GM19035 (cell line): Measurements from ENCODE around the gene PER2.

Experiments
- ATAC-seq: cut with Tn5 transposase; IDR thresholded peaks from one replicate; pipeline ENCODE4 v1.9.1; 2021; ENCODE audit not compliant: unreplicated experiment

PER2 gene

DNA sequence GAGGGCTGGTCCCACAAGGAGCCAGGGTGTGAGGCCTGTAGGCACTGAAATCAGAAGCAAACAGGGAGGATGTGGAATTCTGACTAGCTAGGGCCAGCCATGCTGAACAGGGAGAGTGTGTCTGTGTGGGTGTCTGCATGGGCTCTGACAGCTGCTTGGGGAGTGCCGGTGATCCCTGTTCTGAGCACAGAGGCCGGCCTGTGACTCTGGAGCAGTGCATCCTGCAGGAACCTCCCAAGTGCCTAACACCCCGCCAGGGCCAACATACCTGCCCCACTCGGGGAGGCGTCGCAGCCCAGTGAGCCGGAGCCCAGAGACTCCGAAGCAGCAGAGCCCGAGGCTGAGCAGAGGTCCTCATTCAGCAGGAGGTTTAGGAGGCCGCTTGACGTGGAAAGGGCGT is 37.1 kb downstream of the PER2 start:
- ATAC-seq: no peak

DNA sequence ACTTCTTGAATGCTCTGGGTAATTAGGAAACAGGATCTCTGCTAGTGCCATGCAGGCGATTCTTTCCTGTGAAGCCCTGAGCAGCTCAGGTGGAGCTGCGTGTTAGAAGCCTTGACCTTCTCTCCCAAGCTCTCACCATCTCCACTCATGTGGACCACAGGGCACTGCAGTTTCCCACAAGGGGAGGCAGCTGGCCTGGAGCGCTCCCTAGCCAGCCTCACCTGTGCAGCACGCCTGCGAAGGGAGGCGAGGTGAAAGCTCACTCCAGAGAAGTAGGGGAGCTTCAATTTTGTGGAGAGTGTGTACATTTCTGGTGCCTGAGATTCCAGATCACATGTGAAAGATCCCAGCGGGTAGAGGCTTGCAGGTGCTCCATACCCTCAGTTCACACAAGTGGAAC is 37.5 kb downstream of the PER2 start:
- ATAC-seq: no peak

DNA sequence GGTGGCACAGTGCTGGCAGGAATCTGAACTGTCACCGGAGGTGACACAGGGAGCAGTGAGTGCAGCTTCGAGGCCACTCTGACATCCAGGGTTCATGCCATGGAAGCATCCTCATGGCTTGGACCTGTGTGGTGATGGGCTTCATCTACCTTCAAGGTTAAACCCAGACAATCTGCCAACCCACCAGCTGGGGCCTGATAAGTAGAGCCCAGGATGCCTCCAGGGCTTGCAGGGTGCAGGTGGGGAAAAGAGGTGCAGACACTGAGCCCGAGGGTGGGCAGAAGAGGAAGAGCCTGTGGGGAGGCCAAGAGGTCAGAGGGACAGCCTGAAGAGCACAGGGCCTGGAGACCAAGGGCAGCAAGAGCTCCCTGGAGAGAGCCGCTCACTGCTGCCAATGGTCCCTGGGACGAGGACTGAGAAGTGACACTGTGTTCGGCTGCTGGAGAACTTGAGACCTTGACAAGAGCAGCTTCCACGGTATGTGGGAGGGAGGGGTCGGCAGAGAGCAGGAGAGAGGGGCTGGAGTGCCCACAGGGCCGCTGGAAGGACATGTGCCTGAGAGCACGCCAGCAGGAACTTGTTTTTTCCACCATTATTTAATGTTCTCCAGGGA is 40.5 kb downstream of the PER2 start:
- no peak for ATAC-seq

DNA sequence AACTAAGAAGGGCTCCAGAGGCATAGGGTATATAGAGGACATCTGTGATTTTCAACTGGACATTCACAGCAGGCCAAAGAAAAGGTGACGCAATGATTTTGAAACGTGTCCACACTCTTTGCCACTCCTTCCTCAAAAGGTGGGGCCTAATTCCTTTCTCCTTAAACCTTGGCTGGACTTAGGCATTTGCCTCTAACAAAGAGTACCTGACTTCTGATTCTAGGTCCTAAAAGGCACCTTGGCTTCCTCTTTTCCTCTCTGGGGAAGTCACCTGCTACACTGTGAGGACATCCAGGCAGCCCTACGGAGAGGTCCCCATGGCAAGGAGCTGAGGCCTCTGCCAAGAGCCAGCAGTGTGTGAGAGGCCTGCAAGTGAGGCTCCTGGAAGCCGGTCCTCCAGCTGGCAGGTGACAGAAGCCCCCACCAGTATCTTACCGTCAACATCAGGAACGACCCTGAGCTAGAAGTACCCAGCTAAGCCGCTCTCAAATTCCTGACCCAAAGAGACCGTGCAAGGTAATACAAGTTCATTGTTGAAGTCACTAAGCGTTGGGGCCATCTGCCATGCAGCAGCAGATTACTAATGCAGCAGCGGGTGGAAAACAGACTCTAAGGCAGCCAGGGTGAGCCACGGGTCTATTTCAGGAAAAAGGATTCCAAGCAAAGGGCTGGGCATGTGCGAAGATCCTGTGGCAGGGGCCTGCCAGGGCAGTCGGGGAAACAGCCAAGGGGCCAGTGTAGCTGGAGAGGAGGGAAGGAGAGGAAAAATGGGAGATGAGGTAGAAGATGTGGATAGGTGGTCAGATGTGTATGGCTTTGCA is 41.2 kb downstream of the PER2 start:
- no peak for ATAC-seq

DNA sequence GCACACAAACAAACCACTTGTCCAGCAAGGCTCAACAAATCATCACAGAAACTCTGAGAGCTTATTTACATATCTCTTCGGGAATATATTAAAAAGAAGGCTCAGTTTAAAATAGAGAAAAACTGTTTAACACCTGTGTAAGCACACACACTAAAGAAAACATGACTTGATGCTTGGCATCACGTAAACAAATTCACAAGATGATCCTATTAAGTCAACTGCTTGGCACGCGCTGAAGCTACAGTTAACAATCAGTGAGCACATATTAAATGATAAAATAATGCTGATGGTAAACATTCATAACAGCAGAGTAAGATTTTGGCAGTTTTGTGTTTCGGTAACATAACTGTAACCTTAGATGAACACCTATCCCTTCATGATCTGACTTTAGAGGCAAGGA is 44.3 kb downstream of the PER2 start:
- no peak for ATAC-seq

DNA sequence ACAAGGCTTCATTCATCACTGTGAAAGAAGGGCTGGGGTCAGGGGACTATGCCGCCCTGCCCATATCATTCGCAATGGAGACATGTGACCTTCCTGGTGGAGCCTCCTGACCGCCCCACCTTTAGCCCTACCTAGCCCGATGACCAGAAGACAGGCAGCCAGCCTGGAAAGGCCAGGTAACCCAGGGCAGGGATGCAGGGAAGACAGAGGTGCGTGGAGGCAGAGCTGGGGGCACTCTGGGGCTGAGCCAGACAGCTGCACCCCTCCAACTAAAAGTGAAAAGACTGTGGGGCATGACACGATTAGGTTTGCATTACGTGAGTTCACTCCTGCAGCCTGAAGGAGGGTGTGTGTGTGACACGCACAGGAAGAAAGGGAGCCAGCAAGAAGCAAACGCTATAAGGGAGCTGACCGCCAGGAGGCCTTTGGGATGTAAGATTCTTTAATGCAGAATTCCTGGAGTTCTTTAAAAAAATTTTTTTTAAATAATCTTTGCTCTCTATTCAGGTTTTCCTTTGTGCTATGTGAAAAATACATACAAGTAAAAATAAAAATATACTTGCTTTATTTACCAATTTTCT is 44.8 kb downstream of the PER2 start:
- ATAC-seq: no peak

DNA sequence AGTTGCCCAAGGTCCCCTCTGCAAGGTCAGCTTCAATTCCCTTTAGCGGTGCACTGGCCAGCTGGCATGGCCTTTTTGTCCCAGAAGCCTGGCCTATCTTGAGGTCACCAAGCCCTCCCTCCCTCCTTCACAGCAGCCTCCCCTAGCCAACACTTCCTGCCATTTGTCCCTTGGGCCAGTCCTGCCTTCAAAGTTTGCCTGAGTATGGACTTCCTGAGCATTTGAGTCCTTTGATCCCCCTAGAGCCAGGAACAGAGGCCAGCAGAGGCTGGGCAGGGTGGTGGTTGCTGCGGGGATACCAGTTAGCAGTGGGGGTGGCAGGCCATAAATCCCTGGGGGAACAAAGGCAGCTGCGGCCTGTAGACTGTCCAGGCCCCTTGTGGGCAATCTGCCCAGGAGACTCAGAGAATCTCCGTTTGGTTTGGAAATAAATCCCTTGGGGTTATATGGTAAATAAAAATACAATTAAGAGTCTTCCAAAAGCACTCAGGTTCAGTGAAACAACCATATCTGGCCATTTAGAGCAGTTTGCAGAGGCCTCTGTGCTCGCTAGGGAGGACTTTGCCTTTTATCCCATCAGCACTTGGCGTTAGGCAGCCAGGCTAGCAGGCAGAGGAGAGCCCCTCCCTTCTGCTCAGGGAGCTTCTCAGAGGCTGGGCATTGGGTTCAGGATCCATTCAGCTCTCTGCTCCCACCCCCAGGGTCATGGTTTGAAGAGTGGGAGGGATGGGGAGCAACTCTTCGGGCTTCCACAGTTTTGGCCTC is 45.5 kb downstream of the PER2 start:
- no peak for ATAC-seq

DNA sequence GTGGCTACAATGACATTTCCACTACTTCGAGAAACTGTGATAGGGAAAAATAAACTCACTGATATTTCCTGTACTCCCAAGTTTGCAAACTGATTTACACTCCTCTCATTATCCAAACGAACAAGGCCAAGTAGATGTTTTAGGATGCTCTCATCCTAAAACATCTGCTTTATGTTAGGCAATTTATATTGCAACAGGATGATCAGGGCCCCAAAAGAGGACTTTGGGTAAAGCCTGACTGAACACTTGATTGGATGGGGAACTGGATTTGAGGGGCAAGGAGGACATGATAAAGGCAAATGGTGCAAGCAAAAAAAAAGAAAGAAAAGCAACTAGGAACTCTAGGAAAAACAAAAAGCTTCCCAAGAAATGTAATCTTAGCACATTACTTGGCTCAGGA is 46.4 kb downstream of the PER2 start:
- no peak for ATAC-seq

DNA sequence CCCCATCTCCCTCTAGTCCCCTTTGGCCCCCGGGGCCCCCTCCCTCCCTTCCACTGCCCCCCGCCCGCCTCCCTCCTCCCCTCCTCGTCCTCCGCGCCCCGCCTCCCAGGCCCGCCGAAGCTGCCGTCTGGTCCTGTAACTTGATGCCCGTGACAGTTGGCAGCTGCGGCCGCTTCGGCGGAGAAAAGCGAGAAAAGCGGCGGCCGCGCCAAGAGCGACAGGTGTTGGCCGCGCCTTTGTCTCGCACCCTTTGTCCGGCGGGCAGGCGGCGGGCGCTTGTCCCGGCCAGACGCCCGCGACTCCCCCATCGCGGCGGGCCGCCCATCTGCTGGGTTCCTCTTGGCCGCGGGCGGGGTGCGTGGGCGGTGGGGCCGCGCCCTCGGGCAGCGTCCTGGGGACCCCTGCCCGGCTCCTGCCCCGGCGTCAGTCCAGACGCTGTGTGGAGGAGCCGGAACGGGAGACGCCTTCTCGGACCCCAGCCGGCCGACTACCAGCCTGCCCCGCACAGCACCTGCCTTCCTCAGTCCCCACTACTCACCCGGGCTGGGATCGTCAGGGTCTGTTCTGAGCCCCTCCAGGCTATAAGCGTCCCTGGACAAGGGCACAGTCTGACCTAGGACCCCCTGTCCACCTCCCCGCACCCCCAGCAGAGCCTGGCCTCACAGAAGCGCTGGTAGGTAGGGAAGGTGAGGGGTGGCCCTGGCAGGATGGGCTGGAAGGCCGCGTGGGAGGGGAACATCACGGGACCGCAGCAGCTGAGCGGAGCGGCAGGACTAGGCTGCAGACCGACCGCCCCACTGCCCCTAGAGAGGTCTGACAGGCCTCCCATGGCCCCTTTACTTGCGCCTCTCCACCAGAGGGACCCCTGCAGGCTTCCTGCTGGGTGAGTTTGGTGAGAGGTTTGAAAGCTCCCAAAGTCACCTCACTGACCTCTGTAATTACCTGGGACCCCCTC is 47.4 kb downstream of the PER2 start:
- no peak for ATAC-seq

DNA sequence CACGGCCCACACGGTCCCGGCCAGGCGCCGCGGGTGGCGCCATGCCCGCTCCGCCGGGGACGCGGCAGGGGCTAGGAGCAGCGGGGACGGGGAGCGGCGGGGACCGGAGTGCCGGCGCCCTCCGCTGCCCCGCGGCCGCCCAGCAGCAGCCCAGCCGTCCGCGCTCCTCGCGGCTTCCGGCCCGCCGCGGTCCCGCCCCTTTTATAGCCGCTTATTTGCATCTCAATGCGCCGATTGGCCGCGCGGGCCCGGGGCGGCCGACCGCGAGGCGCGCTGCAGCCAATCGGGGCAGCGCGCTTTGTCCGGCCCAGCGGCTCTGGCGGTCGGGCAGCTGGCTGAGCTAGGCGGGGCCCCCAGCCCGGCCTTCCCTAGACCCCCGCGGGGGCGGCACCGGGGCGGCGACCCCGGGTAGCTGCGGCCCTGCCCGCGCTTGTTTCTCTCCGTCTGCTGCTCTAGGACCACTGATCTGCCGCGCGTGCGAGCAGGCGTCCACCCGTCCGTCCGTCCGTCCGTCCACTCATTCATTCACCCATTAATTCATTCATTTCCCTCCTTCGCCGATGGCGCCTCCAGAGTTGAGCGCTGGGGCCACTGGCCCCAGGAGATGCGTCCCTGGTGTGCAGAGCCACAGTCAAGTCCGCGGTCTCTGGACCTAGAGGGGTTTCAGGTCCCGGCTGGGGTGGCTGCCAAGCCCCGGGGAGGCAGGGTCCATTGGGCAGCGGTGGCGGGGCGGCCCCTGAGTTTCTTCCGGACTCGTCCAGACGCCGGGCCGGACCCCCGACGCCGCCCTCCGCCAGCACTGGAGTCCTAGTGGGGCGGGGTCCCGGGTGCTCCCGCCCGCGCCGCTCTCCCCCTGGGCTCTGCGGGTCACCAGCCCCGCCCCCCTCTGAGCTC is 48.3 kb downstream of the PER2 start, which contains the start of gene HES6:
Gene HES6 (minus strand): TSS at position 176 of the 894 bp plus-strand sequence. CDS start 133 bp downstream, at position 43.
- peak; percentile 87 for ATAC-seq

DNA sequence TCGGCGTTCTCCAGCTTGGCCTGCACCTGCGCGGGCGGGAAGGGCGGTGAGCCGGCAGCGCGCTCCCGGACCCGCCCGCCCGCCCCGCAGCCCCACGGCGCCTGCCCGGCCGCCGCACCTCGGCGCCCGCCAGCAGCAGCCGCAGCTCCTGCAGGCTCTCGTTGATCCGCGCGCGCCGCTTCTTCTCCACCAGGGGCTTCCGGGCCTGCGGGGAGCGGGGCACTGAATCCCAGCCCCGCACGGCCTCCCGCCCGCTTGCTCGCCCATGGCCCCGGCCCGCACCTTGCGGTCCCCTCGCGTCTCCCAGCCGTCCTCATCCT is 48.9 kb downstream of the PER2 start:
- peak; percentile 16 for ATAC-seq

DNA sequence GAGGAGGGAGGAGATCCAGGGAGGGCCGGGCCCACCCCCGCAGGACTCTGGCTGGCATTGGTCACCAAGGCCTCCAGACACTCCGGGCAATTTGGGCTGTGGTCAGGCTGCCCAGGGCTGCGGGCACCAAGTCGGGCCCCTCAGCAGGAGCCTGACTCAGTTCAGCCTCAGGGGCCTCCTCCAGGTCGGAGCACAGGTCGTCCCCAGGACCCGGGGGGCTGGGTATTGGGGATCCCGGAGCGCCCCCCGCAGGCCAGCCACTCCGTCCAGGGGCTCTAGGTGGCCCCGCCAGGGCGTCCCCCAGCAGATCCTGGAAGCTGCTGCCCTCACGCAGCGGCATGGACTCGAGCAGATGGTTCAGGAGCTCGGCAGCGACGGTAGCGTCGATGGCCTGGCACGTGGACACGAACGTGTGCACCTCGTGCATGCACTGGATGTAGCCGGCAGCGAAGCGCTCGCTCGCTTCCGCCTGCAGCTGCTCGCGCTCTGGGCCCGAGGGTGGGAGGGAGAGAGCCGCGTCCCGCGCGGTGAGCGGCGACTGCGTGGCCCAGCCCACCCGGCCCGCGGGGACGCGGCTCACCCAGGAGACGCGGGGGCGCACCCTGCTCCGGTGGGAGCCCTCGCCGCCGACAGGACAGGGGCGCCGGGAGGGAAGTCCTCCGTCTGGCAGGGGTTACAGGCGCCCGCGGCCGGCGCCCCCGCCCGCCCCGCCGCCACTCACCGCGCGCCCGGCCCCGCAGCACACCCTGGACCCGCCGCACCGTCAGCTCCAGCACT is 49.5 kb downstream of the PER2 start:
- no peak for ATAC-seq

DNA sequence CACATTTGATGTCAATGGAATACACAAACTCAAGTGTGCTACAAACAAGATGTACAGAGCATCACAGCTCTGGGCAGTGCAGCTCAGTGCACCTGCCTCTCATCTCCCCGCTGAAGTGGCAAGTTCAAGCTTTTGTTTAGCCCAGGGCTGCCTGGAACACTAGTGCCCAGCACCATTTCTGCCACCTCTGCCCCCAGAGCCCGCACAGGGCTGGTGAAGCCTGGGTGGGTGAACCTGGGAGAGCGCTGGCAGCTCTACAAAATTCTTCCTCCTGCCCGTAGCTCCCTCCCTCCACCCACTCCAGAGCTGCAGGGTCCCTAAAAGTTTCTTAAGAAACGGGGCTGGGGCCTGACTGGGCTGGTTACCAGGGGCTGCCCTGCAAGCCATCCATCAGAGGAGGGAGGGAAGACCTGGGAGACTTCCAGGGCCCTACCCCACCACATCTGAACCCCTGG is 50.1 kb downstream of the PER2 start:
- no peak for ATAC-seq

DNA sequence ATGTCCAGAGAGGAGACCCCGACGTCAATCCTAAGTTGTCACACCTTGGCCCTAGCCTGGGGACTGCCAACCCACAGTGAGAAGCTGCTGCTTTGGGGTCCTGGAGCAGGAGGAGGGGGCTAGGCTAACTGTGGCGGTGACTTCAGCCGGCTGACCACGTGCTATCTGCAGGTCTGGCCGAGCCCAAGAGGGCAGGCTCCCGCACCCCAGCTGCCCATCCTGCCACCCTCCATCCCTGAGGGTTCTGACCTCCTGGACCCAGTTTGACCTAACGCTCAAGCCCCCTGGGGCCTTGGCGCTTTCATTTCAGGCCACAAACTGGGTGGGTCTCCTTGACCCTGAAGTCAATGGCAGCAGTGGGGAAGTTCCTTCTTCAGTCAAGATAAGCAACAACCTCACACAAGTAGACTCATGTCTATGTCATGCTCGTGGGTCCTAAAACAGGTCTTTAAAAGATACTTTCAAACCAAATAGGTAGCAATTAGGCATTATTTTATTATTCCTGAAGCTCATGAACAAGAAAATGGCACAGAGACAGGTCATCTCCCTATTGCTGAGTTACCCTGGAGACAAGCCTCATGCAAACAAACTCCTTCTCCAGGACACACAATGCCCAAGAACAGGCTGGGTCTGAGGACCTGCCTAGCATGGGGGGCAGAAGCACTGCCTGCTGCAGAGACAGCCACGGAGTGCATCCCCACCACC is 50.8 kb downstream of the PER2 start:
- ATAC-seq: no peak

DNA sequence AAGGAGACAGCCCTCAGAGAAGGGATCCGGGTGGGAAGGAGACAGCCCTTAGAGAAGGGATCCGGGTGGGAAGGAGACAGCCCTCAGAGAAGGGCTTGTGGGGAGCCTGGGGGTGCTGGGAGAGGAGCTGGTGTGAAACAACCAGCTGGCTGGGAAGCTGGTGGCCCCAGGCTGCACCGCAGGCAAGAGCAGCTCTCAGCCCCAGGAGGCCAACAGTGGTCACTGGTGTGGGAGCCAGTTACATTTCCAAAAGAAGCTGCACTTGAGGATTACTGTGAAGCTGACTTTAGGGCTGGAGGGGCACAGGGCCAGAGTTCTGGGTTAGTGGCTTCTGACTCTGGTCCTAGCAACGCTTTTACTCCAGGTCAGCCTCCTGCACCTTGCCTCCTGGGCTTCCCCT is 51.8 kb downstream of the PER2 start:
- ATAC-seq: no peak

DNA sequence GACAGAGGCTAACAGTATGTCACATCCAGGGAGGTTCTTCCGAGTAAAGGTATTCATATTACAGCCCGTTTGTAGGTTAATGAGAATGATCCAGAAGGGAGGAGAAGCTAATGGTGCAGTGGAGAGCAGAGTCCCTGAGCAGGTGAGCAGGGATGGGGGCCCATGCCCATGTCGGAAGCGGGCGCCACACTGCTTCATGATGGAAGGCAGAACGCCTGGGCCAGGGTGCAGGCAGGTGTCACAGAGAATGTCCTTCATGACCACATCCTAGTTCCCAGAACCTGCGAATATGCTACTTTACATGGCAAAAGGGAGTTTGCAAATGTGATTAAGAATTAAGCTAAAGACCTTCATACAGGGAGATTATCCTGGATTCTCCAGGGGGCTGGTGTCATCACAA is 52.6 kb downstream of the PER2 start:
- ATAC-seq: no peak

DNA sequence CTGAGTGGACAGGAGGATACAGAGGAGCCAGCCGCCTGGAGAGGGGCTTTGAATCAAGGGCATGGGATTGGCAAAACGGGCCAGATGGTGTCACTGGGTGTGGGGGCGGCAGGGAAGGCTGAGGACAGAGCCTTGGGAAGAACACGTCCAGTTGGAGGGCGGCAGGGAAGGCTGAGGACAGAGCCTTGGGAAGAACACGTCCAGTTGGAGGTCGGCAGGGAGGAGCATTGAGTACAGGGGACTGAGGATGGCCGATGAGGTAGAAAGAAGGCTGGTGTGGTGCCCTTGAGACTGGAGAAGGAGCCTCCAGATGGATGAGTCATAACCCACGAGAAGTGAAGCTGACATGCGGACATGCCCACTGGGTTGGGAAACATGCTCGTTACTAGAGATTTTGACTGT is 53.1 kb downstream of the PER2 start:
- ATAC-seq: no peak

DNA sequence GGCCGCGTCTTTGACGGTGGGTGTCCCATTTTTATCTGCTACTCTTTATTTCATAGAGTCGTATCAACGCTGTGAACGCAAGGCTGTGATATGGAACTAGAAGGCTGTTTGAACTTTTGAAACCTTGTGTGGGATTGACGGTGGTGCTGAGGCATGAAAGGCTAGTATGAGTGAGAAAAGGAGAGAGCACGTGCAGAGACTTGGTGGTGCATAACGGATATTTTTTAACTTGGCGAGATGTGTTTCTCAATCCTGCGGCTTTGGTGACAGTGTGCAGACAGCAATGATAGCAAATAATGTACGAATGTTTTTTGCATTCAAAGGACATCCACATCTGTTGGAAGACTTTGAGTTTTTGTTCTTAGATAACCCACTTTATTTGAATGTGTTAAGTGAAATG is 54.8 kb downstream of the PER2 start:
- no peak for ATAC-seq
